HS-5 (cell line): Measurements from ENCODE around the gene CCDC167.
"Not testable (repeated sequence)": the region's sequence is repeated elsewhere in the genome, so short reads cannot be mapped to it uniquely, and the experiment has no call there.

ENCODE experiments used
- DNase-seq: peaks from one replicate; pipeline ENCODE4 v3.0.0-alpha.2; 2012; ENCODE audit warnings: low read depth

Gene CCDC167

GRCh38 chr6:37473364-37474095 is 26.2 kb downstream of the CCDC167 start:
- no peak for DNase-seq

- DNase-seq = no peak
Measured at GRCh38 chr6:37467718-37468117, 32.0 kb downstream of the CCDC167 start.

GRCh38 chr6:37463110-37463509 is 36.6 kb downstream of the CCDC167 start:
- no peak for DNase-seq

- no peak for DNase-seq
Measured at GRCh38 chr6:37460805-37461204, 38.9 kb downstream of the CCDC167 start.

GRCh38 chr6:37459981-37460800 is 39.5 kb downstream of the CCDC167 start:
- DNase-seq = no peak

GRCh38 chr6:37456816-37457560 is 42.7 kb downstream of the CCDC167 start:
- DNase-seq = peak; percentile 77

- peak; percentile 83 for DNase-seq
Measured at GRCh38 chr6:37456126-37456525, 43.6 kb downstream of the CCDC167 start.

- no peak for DNase-seq
Measured at GRCh38 chr6:37454420-37455140, 45.1 kb downstream of the CCDC167 start.

- DNase-seq = no peak
Measured at GRCh38 chr6:37452522-37452921, 47.2 kb downstream of the CCDC167 start.

GRCh38 chr6:37451441-37452193 is 48.1 kb downstream of the CCDC167 start:
- no peak for DNase-seq

GRCh38 chr6:37449984-37450383 is 49.7 kb downstream of the CCDC167 start:
- no peak for DNase-seq

- DNase-seq = not testable (repeated sequence)
Measured at GRCh38 chr6:37443216-37443542, 56.5 kb downstream of the CCDC167 start.

- DNase-seq = no peak
Measured at GRCh38 chr6:37442416-37443215, 57.1 kb downstream of the CCDC167 start.

- DNase-seq = no peak
Measured at GRCh38 chr6:37441651-37442050, 58.0 kb downstream of the CCDC167 start.

- DNase-seq = no peak
Measured at GRCh38 chr6:37438930-37439329, 60.8 kb downstream of the CCDC167 start.

GRCh38 chr6:37435816-37436215 is 63.9 kb downstream of the CCDC167 start:
- no peak for DNase-seq

- DNase-seq = no peak
Measured at GRCh38 chr6:37435373-37435772, 64.3 kb downstream of the CCDC167 start.

- no peak for DNase-seq
Measured at GRCh38 chr6:37433657-37434271, 65.9 kb downstream of the CCDC167 start.
